Gastroesophageal sphincter (tissue), 4 donors: ENCODE data around the gene REM2. TPM values are rescaled to one million over a fixed set of nuclear protein-coding genes. Genes with fewer than 3 reads are reported as not detected.
A peak's percentile ranks its signal among the peaks of the same experiment; 100 is the strongest.

Source experiments
- ATAC-seq: fragments of 150-250 bp; one replicate; pipeline ENCODE4 v1.9.1; 2016; ENCODE audit warnings: mild to moderate bottlenecking, moderate library complexity
- H3K27ac ChIP-seq, 4 donors: fragments of 200-600 bp; sonication (generic) in 3 of 4; 1 replicate in 3 of 4; 2 replicates in 1 of 4; pipeline ENCODE4 v1.5.1; 2016 to 2019
- H3K27me3 ChIP-seq: fragments of 200-600 bp; sonication (generic); one replicate; pipeline ENCODE4 v1.5.1; 2019
- H3K36me3 ChIP-seq, 2 donors: fragments of 200-600 bp; sonication (generic); one replicate each; pipeline ENCODE4 v1.5.1; 2019; ENCODE audit warnings: control low read depth in 1 of 2
- H3K4me1 ChIP-seq, 3 donors: fragments of 200-600 bp; sonication (generic); 1 replicate in 2 of 3; 2 replicates in 1 of 3; pipeline ENCODE4 v1.5.1; 2016 to 2019; ENCODE audit warnings: control low read depth in 2 of 3
- H3K4me3 ChIP-seq, 2 donors: fragments of 200-600 bp; sonication (generic); one replicate each; pipeline ENCODE4 v1.5.1; 2019; ENCODE audit warnings: mild to moderate bottlenecking in 1 of 2, moderate library complexity in 1 of 2
- H3K9me3 ChIP-seq, 3 donors: fragments of 200-600 bp; sonication (generic); one replicate each; pipeline ENCODE4 v1.5.1; 2017 to 2019; ENCODE audit warnings: control low read depth in 2 of 3
- EP300 ChIP-seq: sonication (generic); formaldehyde crosslinking; IDR thresholded peaks from one replicate; pipeline ENCODE4 v1.6.1; 2017; ENCODE audit warnings: antibody characterized with exemption, mild to moderate bottlenecking
- POLR2A ChIP-seq, 2 donors: fragments of 450-650 bp; IDR thresholded peaks; one replicate each; pipeline ENCODE4 v1.6.1; 2017; ENCODE audit warnings: antibody characterized with exemption in 2 of 2, mild to moderate bottlenecking in 2 of 2, moderate library complexity in 1 of 2
- POLR2AphosphoS5 ChIP-seq: sonication (generic); formaldehyde crosslinking; IDR thresholded peaks from one replicate; pipeline ENCODE4 v1.6.1; 2017; ENCODE audit warnings: antibody characterized with exemption
- WGBS, 2 donors: methylation state at CpG; one replicate each; pipeline ENCODE4 v1.1.5; 2018; ENCODE audit warnings: low coverage in 1 of 2; 5-methylcytosine and 5-hydroxymethylcytosine counted together
- total RNA-seq, 4 donors: library from RNA; depleted of rRNA; stranded (reverse); fragments of >200 nt; gene quantifications; one replicate each; pipeline ENCODE4 v1.1.0, GENCODE V29; 2016
- TF ChIP-seq, protein P1 (sequence below), 4 experiments: fragments of 200-600 bp in 2 of 4; fragments of 450-650 bp in 2 of 4; sonication (generic) in 1 of 4; IDR thresholded peaks; one replicate each; pipeline ENCODE4 v1.5.1; 2017 to 2019; ENCODE audit warnings: antibody characterized with exemption in 4 of 4, mild to moderate bottlenecking in 2 of 4, moderate library complexity in 2 of 4

Gene REM2
- total RNA-seq, 4 donors from 2014 or later = 0.20 to 0.93 (median 0.47) TPM

DNA sequence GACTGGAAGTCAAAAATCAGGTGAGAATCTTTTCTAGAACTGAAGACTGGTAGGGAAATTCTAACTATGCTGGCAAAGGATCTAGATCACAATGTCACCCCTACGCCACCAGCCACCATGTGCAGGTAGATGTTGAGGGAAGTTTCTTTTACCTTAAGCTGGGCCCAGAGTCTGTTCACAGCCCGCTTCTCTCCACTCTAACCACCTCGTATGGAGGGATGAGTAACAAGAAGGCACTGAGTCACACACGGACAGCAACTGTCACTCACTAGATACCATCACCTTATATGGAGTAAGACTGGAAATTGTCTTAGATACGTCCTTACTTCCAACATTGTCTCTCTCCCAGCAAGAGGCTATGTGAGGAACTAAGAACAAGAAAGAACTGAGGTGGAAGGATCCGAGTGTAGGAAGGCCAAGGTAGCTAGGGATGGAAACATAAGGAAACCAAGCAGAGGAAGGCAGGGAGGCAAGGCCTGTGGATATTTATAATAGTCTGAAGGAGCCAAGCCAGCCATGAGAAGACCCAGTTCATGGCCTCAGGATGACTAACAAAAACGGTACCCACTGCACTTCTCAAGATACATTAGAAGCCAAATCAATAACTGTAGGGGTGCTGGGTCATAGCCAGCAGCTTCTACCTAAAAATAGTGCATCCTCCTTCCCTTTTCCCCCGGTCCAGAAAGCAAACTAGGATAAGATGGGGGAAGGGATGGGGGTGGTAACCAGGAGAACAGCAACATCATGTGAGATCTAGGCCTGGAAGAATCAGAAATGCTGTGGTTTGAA, 15.5 kb downstream of the REM2 start:
- 35 to 37% methylated on average over 3 to 6 of the region's 8 CpGs for WGBS, 2 donors
- Histone ChIP-seq H3K4me1 (peaks cover 0 to 29% (median 0%) of the 10 kb centered on the region in 3 donors), H3K27me3 (no peaks in the 10 kb centered on the region), H3K4me3 (no peak overlapping the region), H3K27ac (peak overlapping the region in 3 of 4 donors; percentile 59 to 63 (median 60)), H3K36me3 (peaks cover 6 to 35% of the 10 kb centered on the region in 2 donors), H3K9me3 (no peaks in the 10 kb centered on the region)
- TF ChIP-seq POLR2AphosphoS5 (no peak), POLR2A (IDR thresholded peaks at IDR 0.05) (no peak)
- TF ChIP-seq, protein P1, sequence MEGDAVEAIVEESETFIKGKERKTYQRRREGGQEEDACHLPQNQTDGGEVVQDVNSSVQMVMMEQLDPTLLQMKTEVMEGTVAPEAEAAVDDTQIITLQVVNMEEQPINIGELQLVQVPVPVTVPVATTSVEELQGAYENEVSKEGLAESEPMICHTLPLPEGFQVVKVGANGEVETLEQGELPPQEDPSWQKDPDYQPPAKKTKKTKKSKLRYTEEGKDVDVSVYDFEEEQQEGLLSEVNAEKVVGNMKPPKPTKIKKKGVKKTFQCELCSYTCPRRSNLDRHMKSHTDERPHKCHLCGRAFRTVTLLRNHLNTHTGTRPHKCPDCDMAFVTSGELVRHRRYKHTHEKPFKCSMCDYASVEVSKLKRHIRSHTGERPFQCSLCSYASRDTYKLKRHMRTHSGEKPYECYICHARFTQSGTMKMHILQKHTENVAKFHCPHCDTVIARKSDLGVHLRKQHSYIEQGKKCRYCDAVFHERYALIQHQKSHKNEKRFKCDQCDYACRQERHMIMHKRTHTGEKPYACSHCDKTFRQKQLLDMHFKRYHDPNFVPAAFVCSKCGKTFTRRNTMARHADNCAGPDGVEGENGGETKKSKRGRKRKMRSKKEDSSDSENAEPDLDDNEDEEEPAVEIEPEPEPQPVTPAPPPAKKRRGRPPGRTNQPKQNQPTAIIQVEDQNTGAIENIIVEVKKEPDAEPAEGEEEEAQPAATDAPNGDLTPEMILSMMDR (IDR thresholded peaks at IDR 0.05) = no peak
- no peak for ATAC-seq

DNA sequence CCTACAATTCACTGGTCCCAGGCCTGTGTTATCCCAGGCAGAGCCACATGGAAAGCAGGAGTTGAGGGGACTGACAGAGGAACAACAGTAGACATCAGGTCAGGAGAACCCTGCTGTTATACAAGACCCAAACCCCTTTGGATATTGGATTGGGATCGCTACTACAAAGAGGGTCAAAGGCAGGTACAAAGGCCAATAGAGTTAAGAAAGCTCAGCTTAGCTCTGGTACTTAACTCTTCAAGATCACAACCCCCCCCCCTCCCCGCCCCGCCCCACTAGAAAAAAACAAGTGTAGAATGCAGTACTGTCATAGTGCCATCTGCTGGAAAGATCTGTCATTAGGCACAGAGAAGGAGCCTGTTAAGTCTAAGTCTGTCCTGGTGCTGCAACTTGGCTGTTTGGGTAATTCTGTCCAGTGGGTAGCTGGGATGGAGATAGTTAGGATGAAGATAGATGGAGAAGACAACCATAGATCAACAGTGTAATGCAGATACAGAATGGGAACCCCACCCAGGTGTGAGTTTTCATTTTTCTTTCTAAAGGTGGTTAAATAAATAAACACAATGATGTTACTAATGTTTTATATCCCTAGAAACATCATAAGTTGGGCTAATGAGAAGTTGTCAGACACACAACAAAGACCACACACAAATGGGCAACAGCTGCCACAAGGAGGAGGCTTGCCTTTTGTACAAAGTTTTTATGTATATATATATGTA, 17.2 kb downstream of the REM2 start:
- ATAC-seq = peak; percentile 71
- no peak overlapping the region for H3K4me3 ChIP-seq
- TF ChIP-seq POLR2AphosphoS5 = no peak
- TF ChIP-seq, protein P1 (IDR thresholded peaks at IDR 0.05) = peak in 3 of 4 experiments; percentile 33 to 66 (median 34)
- peaks cover 0 to 29% (median 0%) of the 10 kb centered on the region in 3 donors for H3K4me1 ChIP-seq
- no peaks in the 10 kb centered on the region for H3K27me3 ChIP-seq
- H3K27ac ChIP-seq = peak overlapping the region; percentile 6 to 64 (median 61)
- no peaks in the 10 kb centered on the region for H3K9me3 ChIP-seq
- H3K36me3 ChIP-seq = peaks cover 13 to 50% of the 10 kb centered on the region in 2 donors
- 12% methylated on average over 3 of the region's 3 CpGs; no CpG with 5 or more reads in 1 of the 2 donors for WGBS, 2 donors

DNA sequence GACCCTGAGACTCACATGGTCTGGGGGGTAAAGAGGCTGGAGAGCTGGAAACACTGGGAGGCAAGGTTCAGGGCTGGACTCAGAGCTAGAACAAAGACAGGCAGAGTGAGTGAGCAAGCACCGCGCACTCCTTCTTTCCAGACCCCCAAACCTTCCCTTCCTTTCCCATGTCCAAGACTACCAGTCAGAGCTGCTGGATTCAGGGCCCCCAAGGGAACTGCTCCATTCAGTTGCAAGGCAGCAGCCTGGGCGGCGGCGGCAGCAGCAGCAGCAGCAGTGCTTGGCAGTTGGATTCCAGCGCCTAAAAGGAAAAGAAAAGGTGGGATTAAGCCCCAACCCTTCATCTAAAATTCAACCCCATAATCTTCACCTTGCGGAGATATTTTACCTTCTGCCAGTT, 18.8 kb downstream of the REM2 start:
- Histone ChIP-seq H3K9me3 (no peaks in the 10 kb centered on the region), H3K27me3 (no peaks in the 10 kb centered on the region), H3K27ac (no peak overlapping the region), H3K4me3 (no peak overlapping the region), H3K4me1 (peaks cover 0 to 23% (median 0%) of the 10 kb centered on the region in 3 donors), H3K36me3 (peaks cover 13 to 65% of the 10 kb centered on the region in 2 donors)
- no peak for TF ChIP-seq POLR2A (IDR thresholded peaks at IDR 0.05)
- TF ChIP-seq, protein P1 (IDR thresholded peaks at IDR 0.05) = no peak
- no peak for TF ChIP-seq POLR2AphosphoS5
- no peak for TF ChIP-seq EP300
- 89 to 100% methylated on average over 1 to 6 of the region's 7 CpGs for WGBS, 2 donors
- ATAC-seq = no peak

DNA sequence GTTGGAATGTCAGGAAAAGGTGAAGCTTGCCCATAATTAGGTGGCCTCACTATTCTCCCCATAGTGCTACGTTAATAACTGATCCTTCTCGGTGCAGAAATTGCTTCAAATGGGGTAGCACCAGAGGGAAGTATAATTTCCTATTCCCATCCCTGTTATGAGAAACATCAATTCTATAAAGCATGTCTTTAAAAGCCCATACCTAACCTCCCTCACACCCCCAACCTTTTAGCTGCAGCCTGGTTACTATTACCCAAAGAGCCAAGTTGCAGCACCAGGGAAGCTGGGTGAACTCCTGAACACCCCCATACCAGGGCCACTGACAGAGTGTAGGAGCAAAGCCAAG, 20.7 kb downstream of the REM2 start:
- WGBS, 2 donors = 72% methylated on average over 2 of the region's 2 CpGs; no CpG with 5 or more reads in 1 of the 2 donors
- Histone ChIP-seq H3K27me3 (no peaks in the 10 kb centered on the region), H3K27ac (no peak overlapping the region), H3K4me1 (peaks cover 0 to 22% (median 0%) of the 10 kb centered on the region in 3 donors), H3K36me3 (peaks cover 13 to 85% of the 10 kb centered on the region in 2 donors), H3K9me3 (no peaks in the 10 kb centered on the region), H3K4me3 (no peak overlapping the region)
- TF ChIP-seq, protein P1 (IDR thresholded peaks at IDR 0.05) = no peak
- TF ChIP-seq POLR2AphosphoS5 (no peak), POLR2A (IDR thresholded peaks at IDR 0.05) (no peak), EP300 (no peak)
- ATAC-seq = no peak
